Fibroblast of lung (primary cell): ENCODE measurements around the gene PIEZO2. TPM values are rescaled to one million over a fixed set of nuclear protein-coding genes. Genes with fewer than 3 reads are reported as not detected.

Experiments
- DNase-seq, 2 donors: peaks; one replicate each; pipeline versions ENCODE4 v3.0.0 to v3.0.0-alpha.2; 2010; ENCODE audit warnings: low read depth in 2 of 2
- H2AFZ ChIP-seq: 2 replicates; pipeline ENCODE4 v1.5.1; 2012; ENCODE audit warnings: low read length, control low read depth, inconsistent platforms
- H3K27ac ChIP-seq: 2 replicates; pipeline ENCODE4 v1.5.1; 2011; ENCODE audit warnings: low read length, control low read depth; ENCODE audit not compliant: insufficient read depth
- H3K27me3 ChIP-seq: 2 replicates; pipeline ENCODE4 v1.5.1; 2011; ENCODE audit warnings: mild to moderate bottlenecking, low read length; ENCODE audit not compliant: control insufficient read depth, insufficient read depth
- H3K36me3 ChIP-seq: 2 replicates; pipeline ENCODE4 v1.5.1; 2011; ENCODE audit warnings: low read length; ENCODE audit not compliant: control insufficient read depth, insufficient read depth
- H3K4me1 ChIP-seq: 2 replicates; pipeline ENCODE4 v1.5.1; 2011; ENCODE audit warnings: low read length; ENCODE audit not compliant: control insufficient read depth, insufficient read depth; ENCODE audit errors: extremely low read depth
- H3K4me2 ChIP-seq: 2 replicates; pipeline ENCODE4 v1.5.1; 2011; ENCODE audit warnings: low read length, control low read depth; ENCODE audit not compliant: insufficient read depth; ENCODE audit errors: extremely low read depth
- H3K4me3 ChIP-seq, 4 experiments: fragments of 200-600 bp in 1 of 4; sonication (generic) in 1 of 4; replicated peaks in 1 of 4; 2 replicates each; pipeline ENCODE4 v1.5.1; 2011 to 2016; ENCODE audit warnings: low read length in 4 of 4, low read depth in 3 of 4, mild to moderate bottlenecking in 3 of 4, control low read depth in 2 of 4, inconsistent platforms in 1 of 4, mixed read lengths in 1 of 4; ENCODE audit not compliant: insufficient read depth in 1 of 4; ENCODE audit errors: control extremely low read depth in 1 of 4
- H3K79me2 ChIP-seq: 2 replicates; pipeline ENCODE4 v1.5.1; 2012; ENCODE audit warnings: mild to moderate bottlenecking, low read length, inconsistent platforms; ENCODE audit not compliant: control insufficient read depth, insufficient read depth
- H3K9ac ChIP-seq: 2 replicates; pipeline ENCODE4 v1.5.1; 2011; ENCODE audit warnings: mild to moderate bottlenecking, low read length, control low read depth; ENCODE audit not compliant: insufficient read depth
- H3K9me3 ChIP-seq: 2 replicates; pipeline ENCODE4 v1.5.1; 2012; ENCODE audit warnings: low read depth, low read length; ENCODE audit not compliant: control insufficient read depth, insufficient read depth
- H4K20me1 ChIP-seq: 2 replicates; pipeline ENCODE4 v1.5.1; 2011; ENCODE audit warnings: low read length; ENCODE audit not compliant: control insufficient read depth, insufficient read depth; ENCODE audit errors: extremely low read depth
- EZH2 ChIP-seq: IDR thresholded peaks from 2 replicates; pipeline ENCODE4 v1.5.1; 2012; ENCODE audit warnings: low read length, control low read depth, mild to moderate bottlenecking; ENCODE audit errors: missing control alignments
- polyA plus RNA-seq, 2 donors: library from polyadenylated mRNA; depleted of rRNA in 1 of 2; stranded (reverse) in 1 of 2; unstranded in 1 of 2; fragments of >200 nt; gene quantifications; 2 replicates each; pipeline ENCODE4 v1.2.1, GENCODE V29; 2011 to 2012; ENCODE audit warnings: missing spikeins in 1 of 2
- total RNA-seq: library from RNA; depleted of rRNA; stranded (reverse); fragments of >200 nt; gene quantifications from 2 replicates; pipeline ENCODE4 v1.2.1, GENCODE V29; 2014
- TF ChIP-seq, protein P1 (sequence below), 2 donors: IDR thresholded peaks in 1 of 2; conservative IDR thresholded peaks in 1 of 2; 1 replicate in 1 of 2; 2 replicates in 1 of 2; pipeline ENCODE4 v1.5.1; 2011 to 2012; ENCODE audit warnings: low read length in 2 of 2, control low read depth in 1 of 2, inconsistent platforms in 1 of 2, low read depth in 1 of 2, mild to moderate bottlenecking in 1 of 2

Gene PIEZO2
- total and polyA plus RNA-seq, 2 donors (not counting 1 experiment from before 2014, with no cell fraction given), result 1.2 to 6.6 TPM

GRCh38 chr18:10705291-10705690, 444.1 kb downstream of the PIEZO2 start:
- no peaks in the 10 kb centered on the region for H3K36me3 ChIP-seq
- no peak overlapping the region for H3K4me2 ChIP-seq
- TF ChIP-seq, protein P1, sequence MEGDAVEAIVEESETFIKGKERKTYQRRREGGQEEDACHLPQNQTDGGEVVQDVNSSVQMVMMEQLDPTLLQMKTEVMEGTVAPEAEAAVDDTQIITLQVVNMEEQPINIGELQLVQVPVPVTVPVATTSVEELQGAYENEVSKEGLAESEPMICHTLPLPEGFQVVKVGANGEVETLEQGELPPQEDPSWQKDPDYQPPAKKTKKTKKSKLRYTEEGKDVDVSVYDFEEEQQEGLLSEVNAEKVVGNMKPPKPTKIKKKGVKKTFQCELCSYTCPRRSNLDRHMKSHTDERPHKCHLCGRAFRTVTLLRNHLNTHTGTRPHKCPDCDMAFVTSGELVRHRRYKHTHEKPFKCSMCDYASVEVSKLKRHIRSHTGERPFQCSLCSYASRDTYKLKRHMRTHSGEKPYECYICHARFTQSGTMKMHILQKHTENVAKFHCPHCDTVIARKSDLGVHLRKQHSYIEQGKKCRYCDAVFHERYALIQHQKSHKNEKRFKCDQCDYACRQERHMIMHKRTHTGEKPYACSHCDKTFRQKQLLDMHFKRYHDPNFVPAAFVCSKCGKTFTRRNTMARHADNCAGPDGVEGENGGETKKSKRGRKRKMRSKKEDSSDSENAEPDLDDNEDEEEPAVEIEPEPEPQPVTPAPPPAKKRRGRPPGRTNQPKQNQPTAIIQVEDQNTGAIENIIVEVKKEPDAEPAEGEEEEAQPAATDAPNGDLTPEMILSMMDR (conservative IDR thresholded peaks at IDR 0.05 in 1 of 2, IDR thresholded peaks at IDR 0.05 in 1 of 2; ENCODE audit: low read depth in 1 of 2, low read length in 2 of 2), result no peak
- TF ChIP-seq EZH2, result no peak
- H3K4me1 ChIP-seq, result no peaks in the 10 kb centered on the region
- H3K9ac ChIP-seq, result no peak overlapping the region
- no peak overlapping the region for H2AFZ ChIP-seq
- H3K9me3 ChIP-seq, result no peaks in the 10 kb centered on the region
- no peak for DNase-seq
- no peak overlapping the region for H3K4me3 ChIP-seq
- H3K27ac ChIP-seq, result no peak overlapping the region
- H4K20me1 ChIP-seq, result no peaks in the 10 kb centered on the region
- no peaks in the 10 kb centered on the region for H3K79me2 ChIP-seq
- H3K27me3 ChIP-seq, result no peaks in the 10 kb centered on the region

DNA sequence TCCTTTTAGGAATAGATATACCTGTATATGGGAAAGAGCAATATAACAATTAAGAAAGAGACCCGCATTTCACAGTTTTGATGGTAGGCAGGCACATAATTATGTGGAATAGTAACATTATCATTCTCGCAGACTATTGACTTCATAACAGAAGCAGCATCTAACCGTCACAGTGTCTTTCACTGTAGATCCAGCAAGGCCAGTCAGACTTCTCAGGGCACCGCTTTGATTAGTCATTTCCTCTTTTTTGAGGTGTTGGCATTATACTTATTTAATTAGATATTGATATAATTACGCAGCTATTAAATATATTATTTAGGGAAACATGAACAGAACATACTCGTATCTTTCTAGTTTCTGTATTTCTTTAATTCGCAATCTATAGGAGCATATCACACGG, 447.2 kb downstream of the PIEZO2 start:
- H3K4me2 ChIP-seq, result no peak overlapping the region

GRCh38 chr18:10690366-10690765, 459.0 kb downstream of the PIEZO2 start:
- H4K20me1 ChIP-seq, result no peaks in the 10 kb centered on the region
- no peak for TF ChIP-seq EZH2
- TF ChIP-seq, protein P1 (conservative IDR thresholded peaks at IDR 0.05 in 1 of 2, IDR thresholded peaks at IDR 0.05 in 1 of 2; ENCODE audit: low read depth in 1 of 2, low read length in 2 of 2), result no peak
- H3K9ac ChIP-seq, result no peak overlapping the region
- DNase-seq, result no peak
- no peaks in the 10 kb centered on the region for H3K79me2 ChIP-seq
- no peak overlapping the region for H2AFZ ChIP-seq
- H3K27me3 ChIP-seq, result no peaks in the 10 kb centered on the region
- no peak overlapping the region for H3K27ac ChIP-seq
- no peaks in the 10 kb centered on the region for H3K9me3 ChIP-seq
- no peaks in the 10 kb centered on the region for H3K36me3 ChIP-seq
- H3K4me2 ChIP-seq, result no peak overlapping the region
- H3K4me1 ChIP-seq, result no peaks in the 10 kb centered on the region
- H3K4me3 ChIP-seq, result no peak overlapping the region

More for the DNA sequence above, 447.2 kb downstream of the PIEZO2 start:
- H3K4me3 ChIP-seq, result no peak overlapping the region
- no peaks in the 10 kb centered on the region for H4K20me1 ChIP-seq
- no peaks in the 10 kb centered on the region for H3K4me1 ChIP-seq
- H3K9ac ChIP-seq, result no peak overlapping the region
- DNase-seq, result no peak
- H3K9me3 ChIP-seq, result no peaks in the 10 kb centered on the region
- no peaks in the 10 kb centered on the region for H3K27me3 ChIP-seq
- TF ChIP-seq, protein P1 (conservative IDR thresholded peaks at IDR 0.05 in 1 of 2, IDR thresholded peaks at IDR 0.05 in 1 of 2; ENCODE audit: low read depth in 1 of 2, low read length in 2 of 2), result no peak
- TF ChIP-seq EZH2, result no peak
- H3K36me3 ChIP-seq, result no peaks in the 10 kb centered on the region
- no peak overlapping the region for H3K27ac ChIP-seq
- no peak overlapping the region for H2AFZ ChIP-seq
- H3K79me2 ChIP-seq, result no peaks in the 10 kb centered on the region
